Ishikawa (cell line): ENCODE measurements around the gene TMEM132D.

ENCODE experiments used
- CEBPB ChIP-seq: IDR thresholded peaks from 2 replicates; pipeline ENCODE4 v1.6.1; 2012
- CREB1 ChIP-seq: IDR thresholded peaks from 2 replicates; pipeline ENCODE4 v1.6.1; 2012; ENCODE audit warnings: low read depth
- EGR1 ChIP-seq: IDR thresholded peaks from 2 replicates; pipeline ENCODE4 v1.6.1; 2012
- EP300 ChIP-seq: IDR thresholded peaks from 2 replicates; pipeline ENCODE4 v1.6.1; 2012; ENCODE audit warnings: borderline replicate concordance
- FOXM1 ChIP-seq: IDR thresholded peaks from 2 replicates; pipeline ENCODE4 v1.6.1; 2012; ENCODE audit warnings: low read depth, borderline replicate concordance
- NFIC ChIP-seq: IDR thresholded peaks from 2 replicates; pipeline ENCODE4 v1.6.1; 2012
- RAD21 ChIP-seq: IDR thresholded peaks from 2 replicates; pipeline ENCODE4 v1.6.1; 2012; ENCODE audit warnings: low read depth
- TAF1 ChIP-seq: IDR thresholded peaks from 2 replicates; pipeline ENCODE4 v1.6.1; 2012; ENCODE audit warnings: low read depth, mild to moderate bottlenecking
- TCF12 ChIP-seq: IDR thresholded peaks from 2 replicates; pipeline ENCODE4 v1.6.1; 2012; ENCODE audit warnings: low read depth
- TEAD4 ChIP-seq: IDR thresholded peaks from 2 replicates; pipeline ENCODE4 v1.6.1; 2012
- YY1 ChIP-seq: IDR thresholded peaks from 2 replicates; pipeline ENCODE4 v1.6.1; 2012; ENCODE audit warnings: low read depth
- ZBTB7A ChIP-seq: IDR thresholded peaks from 2 replicates; pipeline ENCODE4 v1.6.1; 2012; ENCODE audit warnings: low read depth
- TF ChIP-seq, protein P1 (sequence below): IDR thresholded peaks from 2 replicates; pipeline ENCODE4 v1.6.1; 2012; ENCODE audit warnings: low read depth, mild to moderate bottlenecking
- TF ChIP-seq, protein P2 (sequence below): IDR thresholded peaks from 2 replicates; pipeline ENCODE4 v1.6.1; 2012
- TF ChIP-seq, protein P3 (sequence below): IDR thresholded peaks from 2 replicates; pipeline ENCODE4 v1.6.1; 2012

Gene TMEM132D

DNA sequence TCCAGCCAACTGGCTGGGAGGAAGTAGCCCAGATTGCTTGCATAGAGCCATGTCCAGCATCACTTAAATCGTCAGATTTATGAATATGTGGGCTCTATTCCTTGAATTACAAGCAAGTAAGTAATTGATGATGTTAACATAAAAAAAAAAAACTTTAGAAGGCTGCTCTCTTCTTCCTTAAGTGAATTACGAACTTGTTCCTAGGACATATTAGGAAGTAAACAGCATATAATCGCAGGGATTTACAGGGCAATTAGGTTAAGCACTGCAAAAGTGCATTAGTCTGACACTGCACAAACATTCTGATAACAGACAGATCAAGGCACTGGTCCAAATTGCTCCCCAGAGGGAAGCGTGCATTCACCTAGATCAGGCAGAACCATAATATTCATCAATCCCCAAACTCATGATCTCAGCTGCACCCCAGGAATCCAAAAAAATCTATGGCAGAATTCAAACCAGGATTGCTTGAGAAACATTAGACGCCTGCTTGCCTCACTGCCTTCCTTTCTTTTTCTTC, 293.2 kb downstream of the TMEM132D start:
- TF ChIP-seq, protein P1, sequence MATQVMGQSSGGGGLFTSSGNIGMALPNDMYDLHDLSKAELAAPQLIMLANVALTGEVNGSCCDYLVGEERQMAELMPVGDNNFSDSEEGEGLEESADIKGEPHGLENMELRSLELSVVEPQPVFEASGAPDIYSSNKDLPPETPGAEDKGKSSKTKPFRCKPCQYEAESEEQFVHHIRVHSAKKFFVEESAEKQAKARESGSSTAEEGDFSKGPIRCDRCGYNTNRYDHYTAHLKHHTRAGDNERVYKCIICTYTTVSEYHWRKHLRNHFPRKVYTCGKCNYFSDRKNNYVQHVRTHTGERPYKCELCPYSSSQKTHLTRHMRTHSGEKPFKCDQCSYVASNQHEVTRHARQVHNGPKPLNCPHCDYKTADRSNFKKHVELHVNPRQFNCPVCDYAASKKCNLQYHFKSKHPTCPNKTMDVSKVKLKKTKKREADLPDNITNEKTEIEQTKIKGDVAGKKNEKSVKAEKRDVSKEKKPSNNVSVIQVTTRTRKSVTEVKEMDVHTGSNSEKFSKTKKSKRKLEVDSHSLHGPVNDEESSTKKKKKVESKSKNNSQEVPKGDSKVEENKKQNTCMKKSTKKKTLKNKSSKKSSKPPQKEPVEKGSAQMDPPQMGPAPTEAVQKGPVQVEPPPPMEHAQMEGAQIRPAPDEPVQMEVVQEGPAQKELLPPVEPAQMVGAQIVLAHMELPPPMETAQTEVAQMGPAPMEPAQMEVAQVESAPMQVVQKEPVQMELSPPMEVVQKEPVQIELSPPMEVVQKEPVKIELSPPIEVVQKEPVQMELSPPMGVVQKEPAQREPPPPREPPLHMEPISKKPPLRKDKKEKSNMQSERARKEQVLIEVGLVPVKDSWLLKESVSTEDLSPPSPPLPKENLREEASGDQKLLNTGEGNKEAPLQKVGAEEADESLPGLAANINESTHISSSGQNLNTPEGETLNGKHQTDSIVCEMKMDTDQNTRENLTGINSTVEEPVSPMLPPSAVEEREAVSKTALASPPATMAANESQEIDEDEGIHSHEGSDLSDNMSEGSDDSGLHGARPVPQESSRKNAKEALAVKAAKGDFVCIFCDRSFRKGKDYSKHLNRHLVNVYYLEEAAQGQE: no peak

DNA sequence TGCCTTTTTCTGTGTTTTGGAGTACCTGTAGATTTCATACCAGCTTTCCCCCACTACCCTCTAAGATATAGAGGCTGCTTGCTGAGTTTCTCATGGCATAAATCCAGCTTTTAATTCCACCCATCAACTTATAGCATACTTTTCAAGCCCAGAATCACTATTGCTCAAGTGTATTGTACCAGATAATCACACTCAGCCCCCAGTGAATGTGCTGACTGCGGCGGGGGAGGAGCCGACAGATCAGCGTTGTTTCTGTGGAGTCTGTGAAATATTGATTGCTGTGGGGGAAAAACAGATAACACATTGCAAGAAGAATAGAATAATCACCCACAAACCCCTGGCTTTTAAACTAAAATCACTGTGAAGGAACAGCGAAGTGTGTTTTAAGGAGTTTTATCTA, 296.1 kb downstream of the TMEM132D start:
- TF ChIP-seq NFIC (no peak), FOXM1 (no peak), YY1 (no peak), ZBTB7A (no peak), TEAD4 (no peak), EP300 (no peak), CEBPB (no peak), RAD21 (no peak), TCF12 (no peak)
- TF ChIP-seq, protein P1: no peak
- TF ChIP-seq, protein P2, sequence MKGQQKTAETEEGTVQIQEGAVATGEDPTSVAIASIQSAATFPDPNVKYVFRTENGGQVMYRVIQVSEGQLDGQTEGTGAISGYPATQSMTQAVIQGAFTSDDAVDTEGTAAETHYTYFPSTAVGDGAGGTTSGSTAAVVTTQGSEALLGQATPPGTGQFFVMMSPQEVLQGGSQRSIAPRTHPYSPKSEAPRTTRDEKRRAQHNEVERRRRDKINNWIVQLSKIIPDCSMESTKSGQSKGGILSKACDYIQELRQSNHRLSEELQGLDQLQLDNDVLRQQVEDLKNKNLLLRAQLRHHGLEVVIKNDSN: no peak

DNA sequence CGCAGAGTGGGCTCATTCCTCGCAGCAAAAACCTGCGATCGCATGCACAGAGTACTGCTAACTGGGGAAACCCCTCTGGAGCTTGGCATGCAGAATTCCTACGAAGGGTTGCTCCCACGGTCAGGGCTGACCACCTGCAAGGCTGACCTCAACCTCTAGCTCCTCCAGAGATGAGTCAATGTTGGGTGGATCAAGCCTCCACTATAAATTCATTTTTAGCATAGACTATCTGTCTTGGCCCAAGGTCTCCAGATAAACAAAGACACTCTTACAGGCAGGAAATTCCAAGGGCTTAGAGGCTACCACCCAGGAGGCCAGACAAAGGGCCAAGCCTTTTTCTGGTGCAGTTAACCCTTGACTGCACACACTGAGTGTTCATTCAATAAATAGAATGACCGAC, 296.5 kb downstream of the TMEM132D start:
- TF ChIP-seq TAF1 (no peak), YY1 (no peak), CREB1 (no peak), TCF12 (no peak), EGR1 (no peak), FOXM1 (no peak), EP300 (no peak), NFIC (no peak), TEAD4 (no peak), ZBTB7A (no peak), RAD21 (no peak)
- TF ChIP-seq, protein P3, sequence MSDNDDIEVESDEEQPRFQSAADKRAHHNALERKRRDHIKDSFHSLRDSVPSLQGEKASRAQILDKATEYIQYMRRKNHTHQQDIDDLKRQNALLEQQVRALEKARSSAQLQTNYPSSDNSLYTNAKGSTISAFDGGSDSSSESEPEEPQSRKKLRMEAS: no peak
- TF ChIP-seq, protein P1: no peak
- TF ChIP-seq, protein P2: no peak

DNA sequence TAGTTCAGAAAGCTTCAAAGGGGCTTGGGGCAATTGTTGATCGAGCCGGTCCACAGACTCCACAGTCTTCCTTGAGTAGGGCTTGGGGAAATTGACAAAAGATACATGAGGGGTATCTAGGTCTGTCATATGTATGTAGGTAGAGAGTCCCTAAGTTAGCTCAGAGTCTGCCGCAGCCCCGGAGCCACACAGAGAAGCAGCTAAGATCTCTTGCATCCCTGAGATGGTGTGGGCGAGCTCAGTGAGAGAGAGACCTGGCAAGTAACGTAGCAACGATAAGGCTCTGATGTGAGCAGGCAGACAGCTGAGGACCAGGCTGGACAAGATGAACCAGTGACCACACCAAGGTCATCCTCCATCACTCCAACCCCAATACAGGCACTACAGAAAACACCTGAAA, 297.6 kb downstream of the TMEM132D start:
- TF ChIP-seq ZBTB7A: no peak
- no peak for TF ChIP-seq FOXM1
- no peak for TF ChIP-seq CREB1
- no peak for TF ChIP-seq TCF12
- no peak for TF ChIP-seq TEAD4
- no peak for TF ChIP-seq YY1
- TF ChIP-seq, protein P1: no peak
- TF ChIP-seq, protein P3: no peak
- TF ChIP-seq, protein P2: no peak
